ENCODE data around the gene C12orf43.

C12orf43 gene

GRCh38 chr12:120998435-120998834 lies 17.9 kb downstream of the C12orf43 start:
- DNase-seq = no peak

- DNase-seq = no peak
These were observed 18.8 kb downstream of the C12orf43 start for GRCh38 chr12:120997448-120997847.

DNA sequence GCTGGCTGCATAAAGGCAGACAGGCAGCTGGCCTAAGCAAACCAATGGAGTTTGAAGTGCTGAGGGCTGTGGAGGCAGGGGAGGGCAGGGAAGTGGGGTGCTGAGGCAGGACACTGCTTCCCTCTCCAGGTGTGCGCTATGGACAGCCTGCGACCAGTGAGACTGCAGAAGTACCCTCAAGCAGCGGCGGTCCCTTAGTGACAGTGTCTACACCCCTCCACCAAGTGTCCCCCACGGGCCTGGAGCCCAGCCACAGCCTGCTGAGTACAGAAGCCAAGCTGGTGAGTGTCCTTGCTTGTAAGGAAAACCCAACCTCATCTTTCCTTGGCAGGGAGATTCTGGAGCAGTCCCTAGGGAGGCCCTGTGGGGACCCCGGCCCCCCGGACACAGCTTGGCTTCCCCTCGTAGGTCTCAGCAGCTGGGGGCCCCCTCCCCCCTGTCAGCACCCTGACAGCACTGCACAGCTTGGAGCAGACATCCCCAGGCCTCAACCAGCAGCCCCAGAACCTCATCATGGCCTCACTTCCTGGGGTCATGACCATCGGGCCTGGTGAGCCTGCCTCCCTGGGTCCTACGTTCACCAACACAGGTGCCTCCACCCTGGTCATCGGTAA lies 20.0 kb downstream of the C12orf43 start:
- no peak for DNase-seq

- DNase-seq = no peak
These were observed 21.5 kb downstream of the C12orf43 start for GRCh38 chr12:120994589-120995337.

DNA sequence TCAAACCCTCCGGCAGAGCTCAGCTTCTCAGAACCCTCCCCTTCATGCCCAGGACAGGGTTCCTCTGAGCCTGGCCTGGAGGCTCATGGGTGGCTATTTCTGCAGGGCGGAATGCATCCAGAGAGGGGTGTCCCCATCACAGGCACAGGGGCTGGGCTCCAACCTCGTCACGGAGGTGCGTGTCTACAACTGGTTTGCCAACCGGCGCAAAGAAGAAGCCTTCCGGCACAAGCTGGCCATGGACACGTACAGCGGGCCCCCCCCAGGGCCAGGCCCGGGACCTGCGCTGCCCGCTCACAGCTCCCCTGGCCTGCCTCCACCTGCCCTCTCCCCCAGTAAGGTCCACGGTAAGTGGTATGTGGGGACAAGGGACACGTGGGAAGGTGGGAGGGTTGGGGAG lies 22.2 kb downstream of the C12orf43 start:
- DNase-seq = no peak

DNA sequence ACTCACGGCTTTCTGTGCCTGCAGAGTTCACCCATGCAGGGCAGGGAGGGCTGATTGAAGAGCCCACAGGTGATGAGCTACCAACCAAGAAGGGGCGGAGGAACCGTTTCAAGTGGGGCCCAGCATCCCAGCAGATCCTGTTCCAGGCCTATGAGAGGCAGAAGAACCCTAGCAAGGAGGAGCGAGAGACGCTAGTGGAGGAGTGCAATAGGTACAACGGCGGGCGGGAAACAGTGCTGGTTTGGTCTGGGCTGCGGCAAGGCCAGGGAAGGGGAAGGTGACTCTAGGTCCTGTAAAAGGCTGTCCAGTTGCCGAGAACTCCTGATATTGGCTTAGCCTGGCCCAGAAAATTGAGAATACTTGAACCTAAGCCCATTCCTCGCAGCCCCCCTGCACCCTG lies 22.8 kb downstream of the C12orf43 start:
- DNase-seq = no peak

- DNase-seq = no peak
These were observed 23.3 kb downstream of the C12orf43 start for GRCh38 chr12:120992989-120993388.

- DNase-seq = no peak
These were observed 24.3 kb downstream of the C12orf43 start for GRCh38 chr12:120991965-120992364.

- DNase-seq = no peak
These were observed 25.7 kb downstream of the C12orf43 start for GRCh38 chr12:120990487-120991055.

DNA sequence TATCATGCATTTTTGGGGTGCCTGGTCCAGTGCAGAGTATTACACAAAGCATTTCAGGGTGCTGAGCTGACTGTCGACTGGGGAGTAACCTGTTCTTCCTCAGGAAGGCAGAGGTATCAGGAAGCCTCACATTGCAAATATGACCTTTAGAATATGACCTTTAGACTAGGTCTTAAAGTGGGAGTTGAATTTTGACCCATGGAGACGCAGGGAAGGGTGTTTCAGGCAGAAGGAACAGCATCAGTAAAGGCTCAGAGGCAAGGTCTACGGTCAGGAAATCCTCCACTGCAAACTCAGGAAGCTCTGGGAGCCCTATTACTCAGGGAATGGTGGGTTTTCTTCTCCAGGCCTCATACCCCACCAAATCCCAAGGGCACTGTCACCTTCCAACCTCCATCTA lies 26.6 kb downstream of the C12orf43 start:
- DNase-seq = no peak

DNA sequence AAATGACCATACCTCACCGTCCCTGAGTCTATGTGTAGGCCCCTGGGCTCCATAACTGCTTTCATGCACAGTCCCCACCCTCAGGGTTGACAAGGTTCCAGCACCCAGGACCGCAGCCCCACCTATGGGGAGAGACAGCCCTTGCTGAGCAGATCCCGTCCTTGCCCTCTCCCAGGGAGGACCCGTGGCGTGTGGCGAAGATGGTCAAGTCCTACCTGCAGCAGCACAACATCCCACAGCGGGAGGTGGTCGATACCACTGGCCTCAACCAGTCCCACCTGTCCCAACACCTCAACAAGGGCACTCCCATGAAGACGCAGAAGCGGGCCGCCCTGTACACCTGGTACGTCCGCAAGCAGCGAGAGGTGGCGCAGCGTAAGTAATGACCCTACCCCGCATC lies 27.6 kb downstream of the C12orf43 start:
- no peak for DNase-seq

GRCh38 chr12:120988234-120988633 lies 28.1 kb downstream of the C12orf43 start:
- no peak for DNase-seq

GRCh38 chr12:120984351-120984898 lies 31.9 kb downstream of the C12orf43 start:
- DNase-seq = no peak

GRCh38 chr12:120983759-120984158 lies 32.5 kb downstream of the C12orf43 start:
- DNase-seq = no peak

- DNase-seq = no peak
These were observed 33.6 kb downstream of the C12orf43 start for GRCh38 chr12:120982659-120983058.

DNA sequence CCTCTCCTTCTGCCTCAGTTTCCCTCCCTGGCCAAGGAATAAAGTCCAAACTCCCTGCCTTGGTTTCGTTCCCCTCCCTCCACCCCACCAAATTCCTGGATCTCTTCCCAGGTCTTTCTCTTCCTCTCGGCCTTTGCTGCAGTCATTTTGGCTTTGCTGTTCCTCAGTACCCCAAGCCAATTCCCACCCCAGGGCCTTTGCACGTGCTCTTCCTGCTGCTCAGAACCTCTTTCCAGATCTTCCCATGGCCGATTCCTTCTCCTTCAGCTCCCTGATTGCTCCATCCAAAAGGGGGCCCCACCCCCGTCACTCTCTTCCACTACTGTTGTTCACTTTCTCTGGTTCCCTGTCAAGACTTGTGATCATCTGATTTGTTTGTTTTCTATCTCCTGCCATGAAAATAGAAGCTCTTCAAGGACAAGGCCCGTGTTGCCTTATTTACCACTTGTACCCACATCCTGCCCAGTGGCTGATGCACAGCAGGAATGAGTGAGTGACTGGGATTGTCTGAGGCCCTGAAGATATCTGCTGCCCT lies 34.8 kb downstream of the C12orf43 start:
- no peak for DNase-seq

DNA sequence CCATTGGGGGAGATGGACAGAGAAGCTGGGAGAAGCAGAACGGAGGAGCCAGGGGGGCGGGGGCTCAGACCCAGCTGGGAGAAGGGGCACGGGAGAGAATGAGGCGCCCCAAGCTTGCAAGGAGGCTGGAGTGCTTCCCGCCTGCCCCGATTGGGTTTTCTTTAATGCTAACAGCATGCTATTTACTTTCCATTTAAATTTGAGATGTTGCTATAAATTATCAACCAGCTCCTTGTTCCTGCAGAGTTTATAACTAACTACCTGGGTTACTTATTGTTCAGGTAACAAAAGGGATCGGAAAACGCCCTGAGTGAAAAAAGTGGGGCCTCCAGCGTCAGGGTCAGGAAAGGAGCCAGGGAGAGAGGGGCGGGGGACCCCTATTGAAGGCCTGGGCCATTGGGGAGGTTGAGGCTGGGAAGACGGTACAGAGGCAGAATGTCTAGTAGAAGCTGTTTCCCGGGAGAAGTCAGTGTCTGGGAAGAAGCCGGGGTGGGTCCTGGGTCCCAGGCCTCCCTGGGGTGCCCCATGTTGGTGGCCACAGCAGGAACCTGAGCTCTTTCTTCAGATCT lies 35.4 kb downstream of the C12orf43 start:
- DNase-seq = no peak

DNA sequence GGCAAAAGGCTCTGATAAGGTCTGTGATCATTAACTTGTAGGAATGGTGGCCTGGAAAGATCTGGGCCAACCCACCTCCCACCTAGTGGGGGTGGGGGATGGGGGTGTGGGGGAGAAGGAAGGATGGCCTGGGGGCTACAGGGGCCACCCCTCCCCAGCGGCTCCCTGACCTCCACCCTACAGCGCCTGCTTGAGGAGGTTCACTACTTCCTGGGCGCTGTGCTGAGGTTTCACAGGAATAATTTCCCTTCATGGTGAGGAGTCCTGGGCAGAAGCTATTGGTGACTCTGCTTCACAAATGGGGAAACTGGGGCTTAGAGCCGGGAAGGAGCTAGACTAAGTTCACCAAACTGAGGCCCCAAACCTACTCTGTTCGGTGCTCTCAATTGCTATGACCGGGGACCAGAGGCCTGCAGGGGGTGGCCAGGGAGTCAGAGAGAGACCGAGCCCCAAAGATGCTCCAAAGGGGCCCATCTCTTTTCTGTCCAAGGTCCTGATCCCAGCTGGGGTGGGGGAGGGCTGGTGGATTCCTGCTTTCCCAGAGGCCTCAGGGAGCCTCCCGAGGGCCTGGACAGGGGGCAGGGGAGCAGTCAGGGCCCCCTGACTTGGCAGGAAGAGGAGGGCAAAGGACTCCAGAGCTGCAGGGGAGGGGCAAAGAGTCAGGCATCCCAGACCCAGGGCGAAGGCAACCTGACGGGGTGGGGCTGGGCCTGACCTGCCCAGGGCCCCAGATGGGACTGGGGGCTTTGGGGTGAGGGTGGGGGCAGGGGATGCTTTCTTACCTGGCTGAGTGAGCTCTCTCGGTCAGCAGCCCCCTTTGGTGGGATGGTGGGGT lies 36.2 kb downstream of the C12orf43 start:
- no peak for DNase-seq

- no peak for DNase-seq
These were observed 36.9 kb downstream of the C12orf43 start for GRCh38 chr12:120979220-120979861.

DNA sequence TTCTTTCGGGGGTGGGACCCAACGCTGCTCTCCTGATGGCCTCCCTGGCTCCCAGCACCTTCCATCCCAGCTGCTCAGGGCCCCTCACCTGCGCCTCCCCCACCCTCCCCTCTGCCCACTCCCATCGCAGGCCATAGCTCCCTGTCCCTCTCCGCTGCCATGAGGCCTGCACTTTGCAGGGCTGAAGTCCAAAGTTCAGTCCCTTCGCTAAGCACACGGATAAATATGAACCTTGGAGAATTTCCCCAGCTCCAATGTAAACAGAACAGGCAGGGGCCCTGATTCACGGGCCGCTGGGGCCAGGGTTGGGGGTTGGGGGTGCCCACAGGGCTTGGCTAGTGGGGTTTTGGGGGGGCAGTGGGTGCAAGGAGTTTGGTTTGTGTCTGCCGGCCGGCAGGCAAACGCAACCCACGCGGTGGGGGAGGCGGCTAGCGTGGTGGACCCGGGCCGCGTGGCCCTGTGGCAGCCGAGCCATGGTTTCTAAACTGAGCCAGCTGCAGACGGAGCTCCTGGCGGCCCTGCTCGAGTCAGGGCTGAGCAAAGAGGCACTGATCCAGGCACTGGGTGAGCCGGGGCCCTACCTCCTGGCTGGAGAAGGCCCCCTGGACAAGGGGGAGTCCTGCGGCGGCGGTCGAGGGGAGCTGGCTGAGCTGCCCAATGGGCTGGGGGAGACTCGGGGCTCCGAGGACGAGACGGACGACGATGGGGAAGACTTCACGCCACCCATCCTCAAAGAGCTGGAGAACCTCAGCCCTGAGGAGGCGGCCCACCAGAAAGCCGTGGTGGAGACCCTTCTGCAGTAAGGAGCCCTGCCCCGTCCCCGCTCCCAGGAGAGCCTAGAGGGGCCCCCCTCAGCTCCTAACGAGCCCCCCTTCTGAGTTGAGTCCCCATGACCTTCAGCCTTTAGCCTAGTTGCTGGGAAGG lies 37.7 kb downstream of the C12orf43 start, which contains the start of gene HNF1A:
HNF1A (plus strand) TSS at position 248 of the 924 bp plus-strand sequence; CDS start at position 474, 226 bp downstream.
- no peak for DNase-seq
